K562 (cell line): ENCODE data around the gene TTC31. TPM values are rescaled to one million over a fixed set of nuclear protein-coding genes. Genes with fewer than 3 reads are reported as not detected.

ENCODE experiments used
- AFF4 ChIP-seq: sonication (generic); formaldehyde crosslinking; IDR thresholded peaks from 2 replicates; pipeline ENCODE4 v1.8.0; 2023; ENCODE audit warnings: mild to moderate bottlenecking, missing genetic modification reagents
- BRD9 ChIP-seq: fragments of 450-650 bp; IDR thresholded peaks from 2 replicates; pipeline ENCODE4 v1.6.1; 2018; ENCODE audit warnings: low read depth; ENCODE audit not compliant: partially characterized antibody
- CHD2 ChIP-seq: IDR thresholded peaks from 2 replicates; pipeline ENCODE4 v1.6.1; 2011; ENCODE audit warnings: low read depth, low read length
- COPS2 ChIP-seq: fragments of 450-650 bp; conservative IDR thresholded peaks from 2 replicates; pipeline ENCODE4 v1.6.1; 2016; ENCODE audit warnings: mild to moderate bottlenecking, moderate library complexity
- EZH2 ChIP-seq: IDR thresholded peaks from 2 replicates; pipeline ENCODE4 v1.6.1; 2012; ENCODE audit warnings: low read depth, mild to moderate bottlenecking, inconsistent platforms, low read length, borderline replicate concordance
- FIP1L1 ChIP-seq: fragments of 200-400 bp; formaldehyde crosslinking; IDR thresholded peaks from 2 replicates; pipeline ENCODE4 v1.6.1; 2018; ENCODE audit warnings: mild to moderate bottlenecking, low read depth, low read length; ENCODE audit not compliant: poor library complexity, severe bottlenecking
- FOS ChIP-seq: IDR thresholded peaks from 3 replicates; pipeline ENCODE4 v1.6.1; 2011; ENCODE audit not compliant: insufficient read length; ENCODE audit errors: extremely low read depth
- FOXK2 ChIP-seq, 2 experiments: fragments of 450-650 bp; IDR thresholded peaks in 1 of 2; conservative IDR thresholded peaks in 1 of 2; 2 replicates each; pipeline ENCODE4 v1.6.1; 2016; ENCODE audit warnings: low read depth in 2 of 2, mild to moderate bottlenecking in 1 of 2
- HDAC2 ChIP-seq: fragments of 450-650 bp; IDR thresholded peaks from 2 replicates; pipeline ENCODE4 v1.6.1; 2016; ENCODE audit warnings: mild to moderate bottlenecking
- JUND ChIP-seq, 2 experiments: IDR thresholded peaks; 2 replicates in 1 of 2; 3 replicates in 1 of 2; pipeline ENCODE4 v1.6.1; 2011; ENCODE audit warnings: borderline replicate concordance in 2 of 2, low read depth in 2 of 2, low read length in 2 of 2, improper control_type of control experiment in 1 of 2, missing biosample characterization in 1 of 2, missing genetic modification characterization in 1 of 2, missing genetic modification reagents in 1 of 2
- MTA2 ChIP-seq: fragments of 450-650 bp; IDR thresholded peaks from 2 replicates; pipeline ENCODE4 v1.6.1; 2016; ENCODE audit warnings: low read depth
- MXD1 ChIP-seq: fragments of 250-450 bp; sonication (Bioruptor Pico); IDR thresholded peaks from 2 replicates; pipeline ENCODE4 v1.8.0; 2021; ENCODE audit warnings: borderline replicate concordance, mild to moderate bottlenecking, moderate library complexity; ENCODE audit not compliant: poor library complexity, severe bottlenecking
- NCOA1 ChIP-seq: fragments of 450-650 bp; IDR thresholded peaks from 2 replicates; pipeline ENCODE4 v1.6.1; 2016; ENCODE audit warnings: low read depth
- PML ChIP-seq: IDR thresholded peaks from 2 replicates; pipeline ENCODE4 v1.6.1; 2012; ENCODE audit warnings: low read length, inconsistent platforms
- POLR2A ChIP-seq: fragments of 450-650 bp; conservative IDR thresholded peaks from 2 replicates; pipeline ENCODE4 v1.6.1; 2016
- SFPQ ChIP-seq: fragments of 200-400 bp; formaldehyde crosslinking; IDR thresholded peaks from 2 replicates; pipeline ENCODE4 v1.6.1; 2017; ENCODE audit warnings: mild to moderate bottlenecking, low read depth, low read length, moderate library complexity
- STAT5B ChIP-seq: fragments of 250-450 bp; sonication (Bioruptor Pico); IDR thresholded peaks from 2 replicates; pipeline ENCODE4 v1.8.0; 2021; ENCODE audit warnings: mild to moderate bottlenecking, inconsistent platforms
- ZBTB49 ChIP-seq: sonication (generic); formaldehyde crosslinking; IDR thresholded peaks from 2 replicates; pipeline ENCODE4 v1.8.0; 2022; ENCODE audit warnings: missing genetic modification reagents, mild to moderate bottlenecking, borderline replicate concordance
- ZNF23 ChIP-seq: fragments of 250-450 bp; sonication (Bioruptor Pico); IDR thresholded peaks from 2 replicates; pipeline ENCODE4 v1.4.0; 2020; ENCODE audit warnings: mild to moderate bottlenecking
- polyA plus RNA-seq, 8 experiments: library from polyadenylated mRNA; depleted of rRNA in 4 of 8; stranded (reverse) in 5 of 8; unstranded in 3 of 8; fragments of >200 nt; fragmentation: Nextera tagmentation in 2 of 8; fragmentation: Illumina TruSeq in 1 of 8; extraction: Ambion mirVana in 2 of 8; extraction: Trizol in 1 of 8; gene quantifications; 2 replicates each; pipeline versions ENCODE4 v1.2.1 to v1.2.3, GENCODE V29; 2011 to 2014; ENCODE audit warnings: inconsistent platforms in 1 of 8, missing spikeins in 1 of 8
- total RNA-seq, 7 experiments: library from RNA; depleted of rRNA in 6 of 7; stranded (reverse); fragments of >200 nt in 6 of 7; fragmentation: Illumina TruSeq in 2 of 7; extraction: Trizol in 2 of 7; gene quantifications; 2 replicates each; pipeline versions ENCODE4 v1.2.1 to v1.2.3, GENCODE V29; 2011 to 2021; ENCODE audit warnings: low replicate concordance in 1 of 7

TTC31 gene
- total and polyA plus RNA-seq, 9 of the 15 experiments (the other 6 are each of a cell fraction or from before 2014, with no cell fraction given), result 4.7 to 30.5 (median 15.9) TPM

- TF ChIP-seq AFF4 (CRISPR knock-in tag), result peak; percentile 25; the same call in 1 of the 2 replicates
- TF ChIP-seq ZNF23 (CRISPR knock-in tag), result no peak
- TF ChIP-seq CHD2, result no peak
- no peak for TF ChIP-seq MXD1 (CRISPR knock-in tag)
- peak; percentile 84 for TF ChIP-seq POLR2A
- TF ChIP-seq COPS2, result no peak
- peak; percentile 28 for TF ChIP-seq FIP1L1
- no peak for TF ChIP-seq ZBTB49 (CRISPR knock-in tag)
- no peak for TF ChIP-seq SFPQ
- peak; percentile 19; the same call in 1 of the 2 replicates for TF ChIP-seq HDAC2
- no peak for TF ChIP-seq STAT5B (CRISPR knock-in tag)
- TF ChIP-seq FOS, result peak; percentile 44
- peak; percentile 36 for TF ChIP-seq NCOA1
- peak; percentile 60; the same call in 1 of the 2 replicates for TF ChIP-seq PML
- TF ChIP-seq EZH2, result no peak
- no peak for TF ChIP-seq MTA2
- TF ChIP-seq FOXK2 (conservative IDR thresholded peaks at IDR 0.05 in 1 of 2, IDR thresholded peaks at IDR 0.05 in 1 of 2; ENCODE audit: low read depth in 2 of 2), result peak in 1 of 2 experiments; percentile 55; a peak in 1 of 4 replicates
- TF ChIP-seq BRD9, result peak; percentile 36
- peak; percentile 98 for TF ChIP-seq JUND (IDR thresholded peaks at IDR 0.05; ENCODE audit: borderline replicate concordance, low read depth, low read length)
- peak; percentile 94; the same call in 2 of the 3 replicates for TF ChIP-seq JUND (tag; IDR thresholded peaks at IDR 0.05; ENCODE audit: borderline replicate concordance, low read depth, low read length)
Measured at GRCh38 chr2:74502720-74503505, 20.0 kb downstream of the TTC31 start (continued).
